ENCODE data around the gene SIRT7.

GRCh38 chr17:81898885-81899284 is 19.1 kb downstream of the SIRT7 start:
- TF ChIP-seq CTCF (IDR thresholded peaks at IDR 0.05) (no peak), POLR2A (IDR thresholded peaks at IDR 0.05) (no peak)

All from adrenal gland (tissue), 5 donors.